Measurements from ENCODE around the gene OSBPL5.
"Not testable (repeated sequence)": the region's sequence is repeated elsewhere in the genome, so short reads cannot be mapped to it uniquely, and the experiment has no call there.

Gene OSBPL5

DNA sequence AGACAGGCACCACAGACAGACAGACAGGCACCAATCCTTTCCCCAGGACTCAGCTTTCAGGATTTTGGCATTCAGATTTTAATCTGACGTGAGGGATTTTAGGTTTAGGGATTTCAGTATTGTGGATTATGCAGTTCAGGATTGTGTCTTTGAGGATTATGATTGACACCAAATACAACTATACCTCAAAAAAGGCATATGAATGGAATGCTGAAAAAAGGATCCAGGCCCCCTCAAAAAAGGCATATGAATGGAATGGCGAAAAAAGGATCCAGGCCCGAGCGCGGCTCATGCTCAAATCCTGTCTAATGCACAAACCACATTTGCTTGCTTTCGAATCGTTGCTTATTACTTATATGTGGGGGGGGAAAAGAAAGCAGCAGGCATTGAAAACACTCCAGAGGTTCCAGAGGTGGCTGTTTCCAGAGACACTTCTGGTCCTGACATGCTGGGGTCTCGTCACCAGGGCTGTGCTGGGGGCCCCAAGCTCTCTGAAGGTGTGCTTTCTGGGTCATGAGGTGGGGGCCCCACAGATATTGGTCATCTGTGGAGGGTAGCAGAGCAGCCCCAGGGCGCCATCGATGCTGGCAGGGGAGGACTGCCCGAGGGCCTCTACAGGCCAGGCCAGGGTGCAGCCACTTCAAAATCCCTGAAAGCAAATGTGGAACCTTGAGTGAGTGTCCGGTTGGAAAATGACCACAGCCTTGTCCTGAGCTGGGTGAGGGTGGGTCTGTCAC, 16.8 kb upstream of the OSBPL5 start:
- no peak for DNase-seq

DNA sequence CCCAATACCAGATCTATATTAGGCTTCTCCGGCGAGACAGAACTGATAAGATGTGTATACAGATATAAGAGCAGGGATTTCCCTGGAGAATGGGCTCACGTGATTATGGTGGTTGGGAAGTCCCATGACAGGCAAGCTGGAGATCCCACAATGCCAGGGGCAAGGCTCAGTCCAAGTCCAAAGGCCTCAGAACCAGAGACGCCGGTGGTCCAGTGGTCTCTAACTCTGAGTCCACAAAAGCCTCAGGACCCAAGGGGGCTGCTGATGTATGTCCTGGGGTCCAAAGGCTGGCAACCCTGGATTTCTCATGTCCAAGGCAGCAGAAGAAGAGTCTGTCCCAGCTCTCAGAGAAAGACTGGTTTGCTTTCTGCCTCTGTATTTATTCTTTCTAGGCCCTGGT, 15.8 kb upstream of the OSBPL5 start:
- no peak for DNase-seq

DNA sequence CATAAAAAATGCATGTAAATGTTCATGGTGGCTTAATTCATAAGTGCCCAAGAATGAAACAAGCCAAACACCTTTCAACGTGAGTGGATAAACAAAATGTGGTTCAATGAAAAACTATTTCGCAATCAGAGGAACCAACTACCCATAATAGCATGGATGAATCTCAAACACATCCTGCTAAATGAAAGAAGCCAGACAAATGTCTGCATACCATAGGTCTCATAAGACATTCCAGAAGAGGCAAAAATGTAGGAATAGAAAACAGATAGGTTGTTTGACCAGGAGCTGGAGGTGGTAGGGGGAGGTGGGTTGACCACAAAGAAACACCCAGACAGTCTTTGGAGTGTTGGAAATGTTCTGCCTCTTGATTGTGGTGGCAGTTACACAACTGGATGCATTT, 13.2 kb upstream of the OSBPL5 start:
- DNase-seq, result no peak

DNA sequence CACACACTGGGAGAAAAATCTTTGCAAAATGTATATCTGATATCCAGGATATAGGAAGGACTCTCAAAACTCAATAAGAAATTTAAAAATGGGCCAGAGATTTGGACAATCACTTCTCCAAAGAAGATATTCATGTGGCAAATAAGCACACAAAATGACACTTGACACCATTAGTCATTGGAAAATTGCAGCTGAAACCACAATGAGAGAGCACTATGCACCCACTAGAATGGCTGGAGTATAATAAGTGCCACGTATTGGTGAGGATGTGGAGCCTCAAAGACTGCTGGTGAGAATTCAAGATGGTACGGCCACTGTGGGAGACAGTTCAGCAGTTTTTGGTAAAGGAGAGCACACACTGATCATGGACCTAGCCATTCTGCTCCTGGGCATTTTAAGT, 12.8 kb upstream of the OSBPL5 start:
- DNase-seq, result no peak

DNA sequence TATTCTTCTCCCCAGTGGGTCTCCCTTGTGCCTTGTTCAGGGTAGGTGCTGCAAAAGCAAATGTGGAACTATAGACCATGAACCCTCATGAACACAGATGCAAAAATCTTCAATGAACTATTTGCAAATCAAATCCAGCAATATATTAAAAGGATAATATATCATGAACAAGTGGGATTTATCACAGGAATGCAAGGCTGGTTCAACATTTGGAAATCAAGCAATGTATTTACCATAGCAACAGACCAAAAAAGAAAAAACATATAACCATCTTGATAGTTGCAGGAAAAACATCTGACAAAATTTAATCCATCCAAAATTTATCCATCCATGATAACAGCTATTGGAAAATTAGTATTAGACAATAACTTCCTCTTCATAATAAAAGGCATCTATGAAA, 11.4 kb upstream of the OSBPL5 start:
- DNase-seq, result no peak

DNA sequence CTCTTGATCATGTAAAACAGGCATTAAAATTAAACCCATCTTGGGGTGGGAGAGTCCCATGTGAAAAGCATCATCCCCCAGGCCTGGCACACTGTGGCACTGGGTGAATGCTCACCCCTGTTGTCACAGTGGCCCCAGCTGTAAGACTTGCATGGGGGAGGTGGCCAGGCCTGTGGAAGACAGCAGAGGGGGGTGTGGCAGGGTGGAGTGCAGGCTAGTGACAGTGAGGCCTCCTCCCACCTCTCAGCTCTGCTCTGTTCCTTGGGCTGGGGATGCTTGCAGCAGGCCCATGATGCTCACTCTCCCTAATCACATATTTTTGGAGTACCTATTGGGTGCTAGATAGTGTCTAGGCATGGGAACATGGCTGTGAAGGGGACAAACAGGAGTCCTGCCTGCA, 10.1 kb upstream of the OSBPL5 start:
- DNase-seq, result no peak

DNA sequence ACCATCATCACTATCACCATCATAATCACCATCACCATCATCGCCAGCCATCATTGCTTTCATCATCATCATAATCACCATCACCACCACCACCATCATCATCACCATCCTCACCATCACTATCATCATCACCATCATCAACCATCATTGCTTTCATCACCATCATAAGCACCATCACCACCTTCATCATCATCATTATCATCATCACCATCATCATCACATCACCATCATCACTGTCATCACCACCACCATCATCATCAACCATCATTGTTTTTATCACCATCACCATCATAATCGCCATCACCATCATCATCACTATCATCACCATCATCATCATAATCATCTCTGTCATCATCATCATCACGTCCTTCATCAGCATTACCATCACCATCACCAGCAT, 9.3 kb upstream of the OSBPL5 start:
- no peak for DNase-seq

DNA sequence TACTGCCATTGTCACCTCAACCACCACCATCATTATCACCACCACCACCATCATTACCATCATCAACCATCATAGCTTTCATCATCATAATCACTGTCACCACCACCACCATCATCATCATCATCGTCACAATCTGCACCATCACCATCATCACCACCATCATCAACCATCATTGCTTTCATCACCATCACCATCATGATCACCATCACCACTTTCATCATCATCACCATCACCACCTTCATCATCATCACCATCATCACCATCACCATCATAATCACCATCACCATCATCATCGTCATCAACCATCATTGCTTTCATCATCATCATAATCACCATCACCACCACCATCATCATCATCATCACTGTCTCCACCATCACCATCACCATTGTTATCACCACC, 8.7 kb upstream of the OSBPL5 start:
- DNase-seq, result no peak

DNA sequence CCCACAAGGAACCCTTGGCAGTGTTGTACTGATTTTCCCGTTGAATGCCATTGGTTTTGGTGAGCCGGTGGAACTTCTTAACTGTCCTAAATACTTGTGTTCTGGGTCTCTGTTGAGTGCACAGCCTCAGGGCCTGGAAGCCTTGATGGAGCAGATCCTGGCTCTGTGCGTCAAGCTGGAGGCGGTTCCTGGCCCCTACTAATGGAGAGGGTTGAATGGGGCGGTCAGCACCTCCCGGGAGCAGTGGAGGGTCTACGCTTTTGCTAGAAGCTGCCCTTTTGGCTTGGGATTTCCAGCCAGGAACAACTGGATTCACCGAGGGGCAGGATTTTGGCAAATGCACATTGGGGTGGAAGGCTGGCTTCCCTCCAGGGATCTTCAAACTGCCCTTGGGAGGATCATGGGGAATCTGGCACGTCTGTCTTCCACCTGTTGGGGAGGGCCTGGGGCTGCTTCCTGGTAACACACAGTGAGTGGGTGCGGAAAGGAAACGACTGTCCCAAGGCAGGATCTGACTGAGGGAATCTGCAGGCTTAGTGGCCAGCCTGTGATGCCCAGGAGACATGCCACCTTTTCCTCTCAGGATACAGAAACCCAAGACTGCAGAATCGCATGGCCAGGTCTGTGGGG, 6.9 kb upstream of the OSBPL5 start:
- DNase-seq, result no peak

DNA sequence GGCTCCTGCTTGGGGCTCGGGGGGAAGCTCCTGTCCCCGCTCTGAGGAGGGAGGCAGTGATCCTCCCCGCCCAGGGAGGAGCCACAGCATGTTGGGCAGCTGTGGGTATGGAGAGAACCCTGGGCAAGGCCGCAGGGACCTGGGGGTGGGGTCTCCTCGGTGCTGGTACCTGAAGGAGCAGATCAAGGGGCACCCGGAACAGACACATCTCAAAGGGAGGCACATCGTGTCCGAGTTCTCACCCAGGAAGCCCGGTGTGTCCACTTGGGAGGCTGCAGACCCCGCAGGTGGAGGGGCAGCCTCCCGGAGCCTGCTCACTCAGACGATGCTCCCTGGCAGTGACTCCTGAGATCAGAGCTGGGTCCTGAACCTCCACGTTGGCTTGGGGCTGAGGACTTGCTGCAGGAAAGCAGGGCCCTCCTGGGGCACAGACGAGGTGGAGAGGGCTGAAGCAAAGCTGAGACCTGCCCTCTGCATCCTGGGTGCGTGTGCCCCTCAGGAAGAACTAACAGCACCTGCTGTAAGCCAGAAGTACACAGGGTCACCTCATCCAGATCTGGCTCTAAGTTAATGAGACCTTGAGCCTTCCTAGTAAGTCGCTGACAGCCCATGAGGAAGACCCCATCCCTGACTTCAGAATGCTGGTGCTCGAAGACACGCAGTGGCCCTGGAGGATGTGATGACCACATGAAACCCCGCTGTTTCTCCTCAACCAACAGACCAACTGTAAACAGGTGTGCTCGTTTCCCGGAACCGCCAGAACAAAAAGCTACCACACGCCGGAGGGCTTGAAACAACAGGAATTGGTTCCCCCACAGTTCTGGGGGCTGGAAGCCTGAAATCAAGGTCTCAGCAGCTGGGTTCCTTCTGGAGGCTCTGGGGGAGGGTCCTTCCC, 5.9 kb upstream of the OSBPL5 start:
- no peak for DNase-seq

DNA sequence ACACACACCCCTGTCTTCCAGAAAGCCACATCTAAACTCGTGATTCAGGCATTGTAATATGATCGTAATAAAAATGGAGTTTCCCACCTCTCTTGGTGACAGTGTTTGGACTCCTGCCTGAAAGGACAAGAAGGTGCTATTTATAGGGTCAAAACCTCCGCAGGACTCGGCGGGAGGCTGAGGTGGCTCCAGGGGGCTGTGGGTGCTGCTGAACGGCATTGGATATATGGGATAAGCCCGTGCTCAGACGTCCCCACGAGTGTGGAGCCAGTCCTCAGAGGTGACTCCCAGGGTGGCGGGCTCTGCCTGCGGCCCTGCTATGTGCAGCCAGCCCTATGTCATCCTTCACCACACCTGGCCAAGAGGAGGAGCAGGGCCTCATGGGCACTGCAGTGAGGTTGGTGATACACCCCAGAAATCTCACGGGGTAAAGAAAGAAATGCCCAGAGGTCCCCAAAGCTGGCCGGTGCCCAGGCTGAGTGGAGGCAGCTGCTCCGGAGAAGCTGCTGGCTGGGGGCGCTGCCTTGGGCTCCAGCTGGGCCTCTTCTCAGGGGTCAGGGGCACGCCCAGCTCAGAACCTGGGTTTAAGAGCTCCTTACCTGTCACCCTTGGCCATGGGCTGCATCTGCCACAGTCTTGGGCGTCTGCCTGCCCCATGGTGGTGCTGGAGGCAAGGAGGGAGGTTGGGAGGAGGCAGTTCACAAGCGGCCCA, 5.1 kb upstream of the OSBPL5 start:
- no peak for DNase-seq

DNA sequence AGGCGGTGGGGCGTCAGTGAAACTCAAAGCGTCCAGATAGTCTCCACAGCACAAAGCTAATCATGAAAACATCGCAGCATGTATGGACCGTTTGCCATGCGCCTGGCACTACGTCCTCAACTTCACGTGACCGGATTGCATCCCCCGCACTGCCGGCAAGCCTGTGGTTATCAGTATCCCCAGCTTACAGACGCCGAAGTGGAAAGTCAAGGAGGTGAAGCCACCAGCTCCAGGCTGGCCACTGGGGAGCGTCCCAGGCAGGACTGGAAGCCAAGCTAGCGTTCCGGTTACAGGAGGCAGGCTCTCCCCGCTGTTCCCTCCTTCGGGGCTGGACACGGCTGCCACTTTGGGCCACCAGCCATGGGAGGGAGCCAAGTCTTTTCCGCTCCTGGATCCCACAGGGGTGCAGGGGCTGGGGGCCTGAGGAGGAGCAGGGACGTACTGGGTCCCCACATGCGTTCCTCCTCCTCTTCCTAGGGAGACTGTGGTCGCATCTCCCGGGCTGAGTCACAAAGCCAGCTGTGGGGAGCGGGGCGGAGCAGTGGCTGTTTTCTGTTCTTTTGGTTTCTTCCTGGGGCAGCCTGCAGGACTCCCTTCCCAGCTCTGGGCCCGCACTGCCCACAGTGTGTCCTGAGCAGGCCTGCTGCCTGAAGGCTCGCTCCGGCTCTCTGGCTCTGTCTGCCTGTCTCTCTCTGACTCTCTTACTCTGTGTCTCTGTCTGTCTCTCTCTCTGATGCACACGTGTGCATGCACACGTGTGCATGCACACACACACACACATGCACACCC, 4.3 kb upstream of the OSBPL5 start:
- no peak for DNase-seq

DNA sequence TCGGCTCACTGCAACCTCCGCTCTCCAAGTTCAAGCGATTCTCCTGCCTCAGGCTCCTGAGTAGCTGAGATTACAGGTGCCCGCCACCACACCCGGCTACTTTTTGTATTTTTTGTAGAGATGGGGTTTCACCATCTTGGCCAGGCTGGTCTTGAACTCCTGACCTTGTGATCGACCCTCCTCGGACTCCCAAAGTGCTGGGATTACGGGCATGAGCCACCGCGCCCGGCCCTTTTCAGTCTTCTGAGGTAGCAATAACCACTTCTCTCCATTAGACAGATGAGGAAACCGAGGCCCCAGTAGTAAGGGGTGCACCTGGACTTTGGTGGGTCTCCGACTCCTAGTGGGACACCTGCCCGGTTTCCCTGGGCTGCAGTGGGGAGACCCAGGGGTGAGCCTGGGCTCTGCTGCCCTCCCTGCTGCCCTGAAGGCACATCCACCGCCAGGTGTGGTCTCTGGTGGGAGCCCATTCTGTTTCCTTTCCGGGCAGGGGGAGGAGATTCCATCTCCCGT, 3.7 kb upstream of the OSBPL5 start:
- not testable (repeated sequence) for DNase-seq

DNA sequence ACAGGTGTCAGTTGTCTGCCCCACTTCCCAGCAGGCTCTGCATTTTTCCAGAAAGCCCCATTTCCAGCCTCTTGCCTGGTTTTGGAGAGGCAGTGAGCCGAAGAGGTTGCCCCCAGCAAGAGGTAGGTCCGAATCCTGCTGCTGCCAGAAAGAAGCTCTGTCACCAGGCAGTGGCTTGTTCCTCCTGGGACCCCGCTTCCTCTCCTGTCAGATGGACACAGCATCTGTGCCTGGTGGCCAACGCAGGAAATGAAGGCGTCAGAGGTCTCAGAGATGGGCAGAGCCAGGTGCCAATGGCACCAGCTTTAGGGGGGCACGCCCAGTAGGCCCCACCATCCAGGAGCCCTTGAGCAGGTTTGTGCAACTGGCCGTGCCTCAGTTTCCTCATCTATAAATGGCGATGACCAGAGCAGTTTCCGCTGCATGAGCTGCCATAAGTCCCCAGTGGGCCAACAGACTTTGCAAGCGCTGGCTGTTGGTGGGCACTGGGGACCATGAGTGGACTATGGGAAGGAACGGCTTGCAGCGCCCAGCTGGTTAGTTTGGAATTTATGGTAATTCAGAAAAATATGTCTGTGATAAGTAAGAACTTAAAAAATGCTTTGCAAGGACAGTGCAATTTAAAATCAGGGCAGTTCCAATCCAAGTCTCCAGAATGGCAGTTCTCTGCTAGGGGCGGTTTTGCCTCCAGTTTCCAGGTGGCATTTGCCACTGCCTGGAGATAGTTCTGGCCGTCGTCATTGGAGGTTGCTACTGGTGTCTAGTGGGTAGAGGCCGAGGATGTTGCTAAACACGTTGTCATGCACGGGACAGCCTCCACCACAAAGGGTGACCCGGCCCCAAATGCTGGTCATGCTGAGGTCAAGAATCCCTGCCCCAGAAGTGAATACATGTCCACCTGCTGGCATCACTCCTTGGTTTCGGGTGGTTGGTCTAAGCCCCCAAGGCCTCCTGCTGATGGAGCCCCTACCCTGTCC, 2.3 kb upstream of the OSBPL5 start:
- DNase-seq, result no peak

DNA sequence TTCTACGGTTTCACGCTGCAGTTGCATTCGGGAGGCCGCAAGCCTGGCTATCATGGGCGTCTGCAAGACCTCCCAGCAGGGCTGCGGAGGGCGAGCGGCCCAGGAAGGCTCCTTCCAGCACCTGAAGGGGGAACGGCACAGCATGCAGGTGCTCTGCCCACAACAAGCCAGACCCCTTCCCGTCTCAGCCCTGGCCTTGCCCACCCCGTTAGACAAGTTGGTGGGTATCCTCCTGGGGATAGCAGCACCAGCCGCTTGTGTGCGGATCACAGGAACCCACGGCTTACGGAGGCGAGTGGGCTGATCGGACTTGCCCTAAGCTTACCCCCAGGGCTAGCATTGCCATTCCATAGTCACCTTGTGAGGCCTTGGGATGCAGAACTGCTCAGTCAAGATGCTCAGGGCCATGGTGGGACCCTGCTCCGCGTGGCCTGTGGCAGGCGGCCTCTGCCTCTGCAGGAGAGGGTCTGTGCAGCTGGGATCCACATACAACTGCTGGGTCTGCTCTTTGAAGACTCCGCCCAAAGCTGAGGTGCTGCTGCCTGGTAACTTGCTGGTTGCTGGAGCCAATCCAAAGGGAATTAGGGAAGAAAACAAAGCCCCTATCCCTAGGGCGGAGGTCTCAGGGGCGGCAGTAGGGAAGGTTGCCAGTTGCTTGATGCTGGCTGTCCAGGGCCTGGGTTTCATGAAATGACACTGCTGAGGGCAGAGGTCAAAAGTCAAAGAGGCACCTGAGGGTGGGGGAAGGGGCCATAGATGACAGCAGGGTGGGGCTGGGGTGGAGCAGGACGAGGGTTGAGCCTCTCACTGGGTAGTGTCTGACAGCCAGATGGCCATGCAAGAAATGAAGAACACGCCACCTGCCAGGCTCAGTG, 1.4 kb upstream of the OSBPL5 start:
- DNase-seq, result peak; percentile 16

DNA sequence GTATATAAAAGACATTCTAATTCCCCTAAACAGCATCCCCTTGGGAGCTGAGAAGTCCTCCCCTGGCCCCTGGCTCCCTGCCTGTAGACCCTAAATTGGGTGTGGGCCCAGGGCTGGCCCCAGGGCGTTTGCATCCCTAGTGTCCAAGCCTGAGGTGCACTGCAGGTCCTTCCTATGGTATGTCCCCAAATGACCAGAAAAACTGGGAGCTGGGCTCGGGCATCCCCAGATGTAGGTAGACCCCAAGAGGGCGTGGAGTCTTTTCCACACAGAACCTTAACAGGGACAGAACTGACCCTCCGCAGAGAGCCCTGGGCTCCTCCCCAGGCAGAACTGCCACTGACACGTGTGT, 782 bp upstream of the OSBPL5 start:
- no peak for DNase-seq

DNA sequence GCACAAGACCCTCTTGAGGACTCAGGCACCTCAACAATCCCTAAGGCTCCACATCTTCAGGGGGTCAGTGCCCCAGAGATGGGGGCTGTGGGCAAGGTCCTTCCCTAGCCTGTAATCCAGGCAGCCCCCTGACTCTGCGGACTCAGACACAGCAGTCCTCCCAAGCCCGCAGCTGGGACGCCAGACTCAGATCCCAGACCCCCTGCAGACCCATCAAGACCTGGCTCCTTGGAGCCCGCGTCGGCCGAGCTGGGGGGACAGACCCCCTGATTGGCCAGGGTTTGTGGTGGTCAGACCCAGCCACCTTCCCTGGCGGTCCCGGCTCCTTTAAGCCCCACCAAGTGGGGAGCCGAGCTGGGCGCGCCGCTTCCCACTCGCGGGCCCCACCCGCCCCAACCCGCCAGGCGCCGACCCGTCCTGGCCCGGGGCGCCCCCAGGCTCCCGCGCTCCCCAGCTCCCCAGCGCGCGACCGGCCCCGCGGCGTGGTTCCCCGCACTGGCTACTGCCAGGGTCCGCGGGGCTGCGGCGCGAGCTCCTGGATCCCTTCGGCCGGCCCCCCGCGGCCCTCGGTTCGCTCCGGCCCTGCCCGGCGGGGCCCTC, 458 bp downstream of the OSBPL5 start:
- no peak for DNase-seq

DNA sequence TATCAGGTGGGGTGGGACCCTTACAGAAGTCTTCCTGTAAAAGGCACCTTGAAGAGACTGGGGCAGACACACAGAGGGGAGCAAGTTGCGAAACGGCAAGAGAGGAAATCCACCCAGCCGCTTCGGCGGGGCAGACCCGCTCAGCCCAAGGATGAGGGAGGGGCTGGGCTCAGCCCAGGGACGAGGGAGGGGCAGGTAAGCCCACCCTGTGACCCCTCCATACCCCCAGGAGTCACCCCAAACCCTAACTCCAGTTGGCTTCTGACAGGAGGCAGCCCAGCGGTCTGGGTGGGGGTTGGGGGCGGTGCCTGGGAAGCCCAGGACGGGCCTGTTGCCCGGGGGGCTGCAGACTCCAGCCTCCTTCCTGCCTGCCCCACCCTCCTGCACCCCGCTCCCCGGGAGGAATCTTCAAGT, 965 bp downstream of the OSBPL5 start:
- no peak for DNase-seq

DNA sequence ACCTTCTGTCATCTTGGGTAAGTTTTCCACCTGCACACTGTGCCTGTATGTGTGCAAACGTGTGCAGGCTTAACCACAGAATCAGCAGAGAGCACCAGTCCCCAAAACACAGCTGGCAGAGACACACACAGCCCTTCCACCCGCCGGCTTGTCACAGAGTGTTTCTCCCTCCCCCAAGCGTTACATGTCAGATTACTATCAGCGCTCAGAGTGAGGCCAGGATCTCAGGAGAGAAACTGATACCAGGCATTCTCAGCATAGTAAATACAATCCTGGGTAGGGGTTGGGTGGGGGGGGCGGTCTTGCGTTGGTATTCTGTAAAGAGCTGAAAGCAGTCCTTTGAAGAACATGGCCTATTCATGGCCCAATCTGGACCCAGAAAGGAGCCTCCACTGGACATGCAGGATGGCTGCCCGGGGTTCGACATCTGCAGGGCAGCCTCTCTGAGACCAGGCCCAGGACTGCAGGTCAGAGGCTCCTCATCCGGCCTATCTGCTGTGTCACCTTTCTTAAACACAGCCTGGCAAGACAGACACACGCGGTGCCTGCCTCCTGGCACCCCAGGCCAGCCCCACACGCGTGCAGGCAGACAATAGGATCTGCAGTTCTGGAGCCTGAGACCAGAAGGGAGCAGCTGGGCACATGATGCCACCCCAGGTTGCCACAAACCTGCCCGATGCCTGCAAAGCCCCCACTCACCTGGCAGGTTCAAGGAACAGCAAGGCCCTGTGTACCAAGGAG, 1.7 kb downstream of the OSBPL5 start:
- DNase-seq, result no peak

Data from NCI-H748 treated with DMSO at 0.1 percent for 48 hours (cell line).